AG04449 (cell line): ENCODE data around the gene JAK2.
"Not testable (repeated sequence)": the region's sequence is repeated elsewhere in the genome, so short reads cannot be mapped to it uniquely, and the experiment has no call there.

Experiments used
- CTCF ChIA-PET: fragments of 350-600 bp; formaldehyde crosslinking; extraction: SDS; loops from one replicate; lab custom pipeline; 2021; ENCODE audit warnings: antibody characterized with exemption; lab: Yijun Ruan, JAX
- POLR2A ChIA-PET: fragments of 400-600, 350-600 bp; formaldehyde crosslinking; extraction: SDS; loops from one replicate; lab custom pipeline; 2020; ENCODE audit warnings: antibody characterized with exemption, inconsistent platforms; lab: Yijun Ruan, JAX
- DNase-seq: peaks from one replicate; pipeline ENCODE4 v3.0.0-alpha.2; 2010; ENCODE audit warnings: low read depth, low spot score
- H3K4me3 ChIP-seq: 2 replicates; pipeline ENCODE4 v1.5.1; 2011; ENCODE audit warnings: low read depth, mild to moderate bottlenecking, control low read depth, low read length
- CTCF ChIP-seq: IDR thresholded peaks from one replicate; pipeline ENCODE4 v1.5.1; 2011; ENCODE audit warnings: mild to moderate bottlenecking, moderate library complexity, low read length, control low read depth, inconsistent platforms; ENCODE audit not compliant: insufficient read depth; ENCODE audit errors: missing control alignments

JAK2 gene

DNA sequence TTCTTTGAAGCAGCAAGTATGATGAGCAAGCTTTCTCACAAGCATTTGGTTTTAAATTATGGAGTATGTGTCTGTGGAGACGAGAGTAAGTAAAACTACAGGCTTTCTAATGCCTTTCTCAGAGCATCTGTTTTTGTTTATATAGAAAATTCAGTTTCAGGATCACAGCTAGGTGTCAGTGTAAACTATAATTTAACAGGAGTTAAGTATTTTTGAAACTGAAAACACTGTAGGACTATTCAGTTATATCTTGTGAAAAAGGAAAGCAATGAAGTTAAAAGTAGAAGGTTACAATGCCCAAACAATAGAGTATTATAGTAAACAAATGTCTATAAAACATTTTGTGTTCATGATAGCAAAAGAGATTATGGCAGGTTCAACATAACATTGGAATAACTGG is 88.6 kb downstream of the JAK2 start:
- no peak overlapping the region for H3K4me3 ChIP-seq
- ChIA-PET POLR2A (no interaction called here), CTCF (no interaction called here)
- no peak for TF ChIP-seq CTCF
- DNase-seq: no peak

DNA sequence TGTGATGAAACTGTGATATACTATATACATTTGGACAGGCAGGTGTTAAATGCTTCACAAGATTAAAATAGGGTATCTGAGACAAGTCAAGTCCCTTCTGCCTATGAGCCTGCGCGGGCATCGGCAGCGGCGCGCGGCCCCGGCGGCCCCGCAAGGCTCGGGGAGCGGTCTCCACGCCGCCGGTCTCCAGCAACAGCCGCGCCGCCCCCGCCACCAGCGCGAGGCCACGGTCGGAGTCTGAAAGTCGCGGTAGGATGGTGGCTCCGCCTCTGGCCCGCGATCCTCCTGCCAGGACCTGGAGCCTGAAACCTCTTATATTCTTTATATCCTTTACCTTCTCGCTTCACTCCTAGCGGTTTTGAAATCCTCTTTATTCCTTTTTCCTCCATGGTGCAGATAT is 100.9 kb downstream of the JAK2 start:
- CTCF ChIA-PET: no interaction called here
- TF ChIP-seq CTCF: no peak
- no peak for DNase-seq
- no peak overlapping the region for H3K4me3 ChIP-seq
- POLR2A ChIA-PET: no interaction called here

GRCh38 chr9:5089737-5090136 is 104.7 kb downstream of the JAK2 start:
- H3K4me3 ChIP-seq: no peak overlapping the region
- DNase-seq: no peak
- ChIA-PET CTCF (no interaction called here), POLR2A (no interaction called here)
- no peak for TF ChIP-seq CTCF

DNA sequence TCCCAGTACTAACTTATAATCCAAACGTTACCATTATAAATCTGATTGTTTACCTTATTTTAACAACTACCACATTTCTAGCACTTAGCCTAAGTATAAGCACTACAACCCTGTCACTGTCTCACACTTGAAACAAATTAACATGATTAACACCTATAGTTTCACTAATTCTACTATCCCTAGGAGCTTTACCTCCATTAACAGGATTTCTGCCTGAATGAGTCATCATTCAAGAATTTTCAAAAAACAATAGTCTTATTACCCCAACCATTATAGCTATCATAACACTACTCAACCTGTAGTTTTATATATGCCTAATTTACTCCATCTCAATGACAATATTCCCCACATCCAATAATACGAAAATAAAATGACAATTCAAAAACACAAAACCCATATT is 110.7 kb downstream of the JAK2 start:
- no peak for TF ChIP-seq CTCF
- ChIA-PET POLR2A (no interaction called here), CTCF (no interaction called here)

DNA sequence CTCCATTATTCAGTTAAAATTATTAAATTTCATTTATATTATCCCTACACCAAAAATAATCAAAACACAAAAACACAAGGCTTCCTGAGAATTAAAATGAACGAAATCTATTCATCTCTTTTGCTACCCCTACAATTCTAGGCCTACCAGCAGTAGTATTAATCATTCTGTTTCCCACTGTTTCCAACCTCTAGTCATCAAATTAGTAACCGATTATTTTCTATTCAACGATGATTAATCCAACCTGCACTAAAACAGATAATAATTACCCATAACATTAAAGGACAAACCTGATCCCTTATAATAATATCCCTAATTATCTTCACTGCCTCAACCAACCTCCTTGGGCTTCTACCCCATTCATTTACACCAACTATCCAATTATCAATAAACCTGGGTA is 114.4 kb downstream of the JAK2 start:
- no peak for DNase-seq
- no peak overlapping the region for H3K4me3 ChIP-seq
- ChIA-PET CTCF (no interaction called here), POLR2A (no interaction called here)
- no peak for TF ChIP-seq CTCF

More for the DNA sequence above, 110.7 kb downstream of the JAK2 start:
- no peak overlapping the region for H3K4me3 ChIP-seq
- no peak for DNase-seq

DNA sequence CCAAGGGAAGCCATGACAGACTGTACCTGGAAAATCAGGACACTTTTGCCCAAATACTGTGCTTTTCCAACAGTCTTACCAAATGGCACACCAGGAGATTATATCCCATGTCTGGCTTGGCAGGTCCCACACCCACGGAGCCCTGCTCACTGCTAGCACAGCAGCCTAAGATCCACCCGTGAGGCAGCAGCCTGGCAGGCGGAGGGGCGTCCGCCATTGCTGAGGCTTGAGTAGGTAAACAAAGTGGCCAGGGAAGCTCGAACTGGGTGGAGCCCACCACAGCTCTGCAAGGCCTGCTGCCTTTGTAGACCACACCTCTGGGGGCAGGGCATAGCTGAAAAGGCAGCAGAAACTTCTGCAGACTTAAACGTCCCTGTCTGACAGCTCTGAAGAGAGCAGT is 116.1 kb downstream of the JAK2 start:
- CTCF ChIA-PET: interaction anchor here (0.5 kb wide), 1 partner anchor 483 kb away, joined by 3 read pairs; no protein-coding TSS in a partner anchor
- H3K4me3 ChIP-seq, DNase-seq, POLR2A ChIA-PET: not testable (repeated sequence)

GRCh38 chr9:5106517-5106916 is 121.4 kb downstream of the JAK2 start:
- DNase-seq, H3K4me3 ChIP-seq, CTCF ChIA-PET, POLR2A ChIA-PET: not testable (repeated sequence)
